Heart right ventricle (tissue), 16 donors: Measurements from ENCODE around the gene UCKL1. TPM values are rescaled to one million over a fixed set of nuclear protein-coding genes. Genes with fewer than 3 reads are reported as not detected.

ENCODE experiments used
- ATAC-seq, 8 donors: fragments of 200-7000 bp; cut with Tn5 transposase; one replicate each; pipeline ENCODE4 v1.9.1; 2020; ENCODE audit warnings: mild to moderate bottlenecking in 8 of 8, moderate library complexity in 8 of 8, moderate number of reproducible peaks in 1 of 8
- DNase-seq, 2 donors: peaks; one replicate each; pipeline ENCODE4 v3.0.0-alpha.2; 2020
- H3K27ac ChIP-seq, 10 donors: fragments of 200-600 bp; sonication (generic) in 2 of 10; one replicate each; pipeline versions ENCODE4 v1.5.0 to v1.8.0; 2020 to 2022; ENCODE audit warnings: mild to moderate bottlenecking in 3 of 10
- H3K27me3 ChIP-seq, 7 donors: fragments of 200-600 bp; one replicate each; pipeline ENCODE4 v1.8.0; 2021 to 2022; ENCODE audit warnings: mild to moderate bottlenecking in 2 of 7
- H3K36me3 ChIP-seq, 9 donors: fragments of 200-600 bp; sonication (generic) in 1 of 9; one replicate each; pipeline versions ENCODE4 v1.5.0 to v1.8.0; 2020 to 2022; ENCODE audit warnings: mild to moderate bottlenecking in 2 of 9
- H3K4me1 ChIP-seq, 9 donors: fragments of 200-600 bp; sonication (generic) in 1 of 9; one replicate each; pipeline versions ENCODE4 v1.5.0 to v1.8.0; 2020 to 2022; ENCODE audit warnings: mild to moderate bottlenecking in 4 of 9
- H3K4me3 ChIP-seq, 10 donors: fragments of 200-600 bp; sonication (generic) in 2 of 10; one replicate each; pipeline versions ENCODE4 v1.5.0 to v1.8.0; 2020 to 2022; ENCODE audit warnings: mild to moderate bottlenecking in 7 of 10, moderate library complexity in 2 of 10
- H3K9me3 ChIP-seq, 11 donors: fragments of 200-600 bp in 10 of 11; sonication (generic) in 2 of 11; one replicate each; pipeline versions ENCODE4 v1.5.0 to v1.8.0; 2013 to 2022; ENCODE audit warnings: mild to moderate bottlenecking in 2 of 11, control low read depth in 1 of 11, moderate library complexity in 1 of 11
- CTCF ChIP-seq, 9 donors: fragments of 200-600 bp; sonication (generic) in 2 of 9; IDR thresholded peaks; one replicate each; pipeline versions ENCODE4 v1.5.0 to v1.8.0; 2021 to 2022; ENCODE audit warnings: antibody characterized with exemption in 9 of 9, mild to moderate bottlenecking in 5 of 9, moderate library complexity in 1 of 9
- WGBS, 2 donors: extraction: QIAGEN DNeasy Blood & Tissue Kit; methylation state at CpG; one replicate each; pipeline ENCODE4 v1.1.7; 2013; ENCODE audit warnings: inconsistent platforms in 1 of 2; 5-methylcytosine and 5-hydroxymethylcytosine counted together
- intact Hi-C, 10 donors: fragments of 100-400 bp; cut with DNase I; formaldehyde crosslinking; loops; one replicate each; pipeline versions ENCODE4 v1.11.1 to v1.14.2; 2022
- microRNA-seq, 2 donors: library from miRNA; unstranded; fragments of <30 nt; microRNA quantifications; one replicate each; pipeline ENCODE4 v1.2.0, GENCODE V29; 2021
- polyA plus RNA-seq, 2 donors: library from polyadenylated mRNA; stranded (reverse); fragments of 200-250 nt; gene quantifications; one replicate each; pipeline ENCODE4 v1.2.3, GENCODE V29; 2013
- total RNA-seq, 10 donors: library from RNA; stranded (reverse); fragmentation: NEBNext Ultra II Directional in 3 of 10; extraction: Animal tissue kit (Norgen Biotek cat#: 25700) in 3 of 10; gene quantifications; one replicate each; pipeline versions ENCODE4 v1.2.1 to v1.2.4, GENCODE V29; 2021 to 2023
- donor health status: Arrhythmogenic right ventricular cardiomyopathy.
- donor health status: ischemic (EF 13 %, LVEDD 7.1; RV severe dilation, severe dysfunction).
- donor health status: healthy with polysubstance abuse.
- donor health status: DM: no; HTN: yes; CAD: no.
- donor health status: DM: no; HTN: no; CAD: no.
- donor health status: ischemic (EF 25% LVEDD 6.9; RV normal size, moderate dysfunction).
- donor health status: ischemic (EF 25% LVEDD 5.7; RV mildly dilated, moderate dysfunction).
- donor health status: healthy.
- donor health status: DM: yes; HTN: yes; CAD: no.
- donor health status: Ischemic cardiomyopathy.
- donor health status: ischemic (EF 35%, LVEDD 5.7; RV mildly dilated, moderate dysfunction).
- donor health status: nonischemic (EF 11% LVEDD 7.7; RV severe dilation, severe dysfunction).
- donor health status: DM: yes; HTN: yes; CAD: no.
- donor health status: PGD.
- donor health status: ischemic (EF 29% LVEDD 5.4; RV normal size, mild dysfunction).
- donor health status: nonischemic (EF 23%, LVEDD 6.1; RV moderate dilation, normal function).

Gene UCKL1
- total and polyA plus RNA-seq, 12 donors = 27.3 to 130 (median 40.3) TPM

GRCh38 chr20:63890616-63891015, 65.6 kb downstream of the UCKL1 start:
- 80 to 83% methylated on average over 7 of the region's 7 CpGs for WGBS, 2 donors
- intact Hi-C loops = no loop called here
- ATAC-seq = no peak
- no peak for TF ChIP-seq CTCF (IDR thresholded peaks at IDR 0.05)
- H3K4me3 ChIP-seq = no peak overlapping the region
- H3K9me3 ChIP-seq = no peaks in the 10 kb centered on the region
- DNase-seq = no peak
- no peak overlapping the region for H3K27ac ChIP-seq
- H3K36me3 ChIP-seq = peaks cover 0 to 69% (median 19%) of the 10 kb centered on the region in 9 donors
- no peaks in the 10 kb centered on the region for H3K27me3 ChIP-seq
- H3K4me1 ChIP-seq = peaks cover 3 to 21% (median 11%) of the 10 kb centered on the region in 9 donors

GRCh38 chr20:63890201-63890576, 66.0 kb downstream of the UCKL1 start:
- Histone ChIP-seq H3K27me3 (no peaks in the 10 kb centered on the region), H3K4me1 (peaks cover 3 to 21% (median 11%) of the 10 kb centered on the region in 9 donors), H3K9me3 (no peaks in the 10 kb centered on the region), H3K27ac (peak overlapping the region in 2 of 10 donors; percentile 23 to 55), H3K36me3 (peaks cover 0 to 74% (median 19%) of the 10 kb centered on the region in 9 donors), H3K4me3 (no peak overlapping the region)
- ATAC-seq (no peak), DNase-seq (no peak)
- intact Hi-C loops = no loop called here
- TF ChIP-seq CTCF (IDR thresholded peaks at IDR 0.05) = no peak
- 81 to 90% methylated on average over 7 of the region's 7 CpGs for WGBS, 2 donors

Small RNA genes lying within 50 kb of the gene (microRNA-seq; reads per million reads assigned to microRNA genes)
- 0 to 0.60 reads per million in 2 donors for gene MIR1914
- gene MIR647 = 0 reads per million in 2 donors
- gene MIR941-1 = 0 reads per million in 2 donors
- gene MIR941-2 = 0 reads per million in 2 donors
- gene MIR941-3 = 0 reads per million in 2 donors
- gene MIR941-4 = 0 reads per million in 2 donors
- 0 reads per million in 2 donors for gene MIR941-5

Other genes starting within 250 kb of the UCKL1 start
- 10 to 100 TPM; 34.9 to 51.6 (median 38.8) TPM for gene ARFRP1, start 248.4 kb downstream of the UCKL1 start, total RNA-seq
- gene ARFRP1, start 248.4 kb downstream of the UCKL1 start, polyA plus RNA-seq = 10 to 100 TPM; 43.2 to 59.1 TPM
- gene ZGPAT, start 248.4 kb downstream of the UCKL1 start, total RNA-seq = 10 to 100 TPM; 11.8 to 21.7 (median 14.7) TPM
- gene ZGPAT, start 248.4 kb downstream of the UCKL1 start, polyA plus RNA-seq = 10 to 100 TPM; 26.5 to 44.7 TPM
- 1 to 10 TPM in 9 of 10 donors, under 1 TPM in 1; 0.79 to 4.1 (median 2.7) TPM for gene LIME1, start 219.8 kb downstream of the UCKL1 start, total RNA-seq
- gene LIME1, start 219.8 kb downstream of the UCKL1 start, polyA plus RNA-seq = 10 to 100 TPM in 1 of 2 donors, 1 to 10 TPM in 1; 4.9 to 15.7 TPM
- 10 to 100 TPM; 64.4 to 85.3 (median 76.8) TPM for gene SLC2A4RG, start 216.6 kb downstream of the UCKL1 start, total RNA-seq
- gene SLC2A4RG, start 216.6 kb downstream of the UCKL1 start, polyA plus RNA-seq = 100 to 1,000 TPM in 1 of 2 donors, 10 to 100 TPM in 1; 36.3 to 114 TPM
- 10 to 100 TPM; 10.2 to 25.4 (median 14.7) TPM for gene ZBTB46, start 125.2 kb downstream of the UCKL1 start, total RNA-seq
- gene ZBTB46, start 125.2 kb downstream of the UCKL1 start, polyA plus RNA-seq = 10 to 100 TPM in 1 of 2 donors, 1 to 10 TPM in 1; 5.6 to 10.3 TPM
- not detected for gene ABHD16B, start 94.9 kb downstream of the UCKL1 start, total RNA-seq
- gene ABHD16B, start 94.9 kb downstream of the UCKL1 start, polyA plus RNA-seq = under 1 TPM; 0.32 to 0.59 TPM
- 10 to 100 TPM; 60.1 to 83.0 (median 72.8) TPM for gene TPD52L2, start 91.1 kb downstream of the UCKL1 start, total RNA-seq
- 100 to 1,000 TPM in 1 of 2 donors, 10 to 100 TPM in 1; 50.6 to 119 TPM for gene TPD52L2, start 91.1 kb downstream of the UCKL1 start, polyA plus RNA-seq
- gene DNAJC5, start 61.3 kb downstream of the UCKL1 start, total RNA-seq = 10 to 100 TPM; 32.8 to 52.2 (median 38.5) TPM
- 10 to 100 TPM; 19.5 to 23.8 TPM for gene DNAJC5, start 61.3 kb downstream of the UCKL1 start, polyA plus RNA-seq
- gene ZNF512B, start 13.5 kb upstream of the UCKL1 start, total RNA-seq = 10 to 100 TPM; 11.1 to 14.8 (median 13.7) TPM
- gene ZNF512B, start 13.5 kb upstream of the UCKL1 start, polyA plus RNA-seq = 10 to 100 TPM in 1 of 2 donors, 1 to 10 TPM in 1; 4.6 to 11.8 TPM
- gene SAMD10, start 23.2 kb upstream of the UCKL1 start, total RNA-seq = 1 to 10 TPM; 3.4 to 8.4 (median 4.0) TPM
- gene SAMD10, start 23.2 kb upstream of the UCKL1 start, polyA plus RNA-seq = 1 to 10 TPM; 3.9 to 8.8 TPM
- gene PRPF6, start 24.7 kb upstream of the UCKL1 start, total RNA-seq = 10 to 100 TPM; 43.8 to 53.6 (median 48.1) TPM
- 10 to 100 TPM; 27.8 to 48.4 TPM for gene PRPF6, start 24.7 kb upstream of the UCKL1 start, polyA plus RNA-seq
- gene C20orf204, start 79.8 kb upstream of the UCKL1 start, total RNA-seq = under 1 TPM; 0.11 to 0.86 (median 0.39) TPM
- gene C20orf204, start 79.8 kb upstream of the UCKL1 start, polyA plus RNA-seq = under 1 TPM; 0.49 to 0.88 TPM
- 100 to 1,000 TPM in 1 of 10 donors, 10 to 100 TPM in 9; 23.5 to 129 (median 51.9) TPM for gene SOX18, start 93.2 kb upstream of the UCKL1 start, total RNA-seq
- 10 to 100 TPM; 37.2 to 60.0 TPM for gene SOX18, start 93.2 kb upstream of the UCKL1 start, polyA plus RNA-seq
- 10 to 100 TPM; 40.8 to 51.0 (median 44.9) TPM for gene TCEA2, start 106.8 kb upstream of the UCKL1 start, total RNA-seq
- gene TCEA2, start 106.8 kb upstream of the UCKL1 start, polyA plus RNA-seq = 10 to 100 TPM; 35.0 to 54.9 TPM
- gene RGS19, start 123.1 kb upstream of the UCKL1 start, total RNA-seq = 10 to 100 TPM in 1 of 10 donors, 1 to 10 TPM in 9; 1.8 to 13.1 (median 3.3) TPM
- 1 to 10 TPM; 4.5 to 6.4 TPM for gene RGS19, start 123.1 kb upstream of the UCKL1 start, polyA plus RNA-seq
- gene OPRL1, start 123.7 kb upstream of the UCKL1 start, total RNA-seq = 1 to 10 TPM in 1 of 10 donors, under 1 TPM in 9; 0.27 to 1.3 (median 0.42) TPM
- under 1 TPM; 0.19 to 0.29 TPM for gene OPRL1, start 123.7 kb upstream of the UCKL1 start, polyA plus RNA-seq
- not detected for gene LKAAEAR1, start 128.0 kb upstream of the UCKL1 start, total RNA-seq
- gene LKAAEAR1, start 128.0 kb upstream of the UCKL1 start, polyA plus RNA-seq = under 1 TPM in 1 of 2 donors, not detected in 1; 0.12 TPM
- gene NPBWR2, start 151.1 kb upstream of the UCKL1 start, total RNA-seq = not detected
- not detected for gene NPBWR2, start 151.1 kb upstream of the UCKL1 start, polyA plus RNA-seq
- under 1 TPM in 9 of 10 donors, not detected in 1; 0.05 to 0.35 (median 0.11) TPM for gene MYT1, start 208.0 kb upstream of the UCKL1 start, total RNA-seq
- under 1 TPM; 0.01 to 0.15 TPM for gene MYT1, start 208.0 kb upstream of the UCKL1 start, polyA plus RNA-seq